ENCODE measurements around the gene POU6F2. TPM values are rescaled to one million over a fixed set of nuclear protein-coding genes. Genes with fewer than 3 reads are reported as not detected.

The POU6F2 gene
- total RNA-seq, 1 experiment from 2014 or later, result 3.9 TPM

DNA sequence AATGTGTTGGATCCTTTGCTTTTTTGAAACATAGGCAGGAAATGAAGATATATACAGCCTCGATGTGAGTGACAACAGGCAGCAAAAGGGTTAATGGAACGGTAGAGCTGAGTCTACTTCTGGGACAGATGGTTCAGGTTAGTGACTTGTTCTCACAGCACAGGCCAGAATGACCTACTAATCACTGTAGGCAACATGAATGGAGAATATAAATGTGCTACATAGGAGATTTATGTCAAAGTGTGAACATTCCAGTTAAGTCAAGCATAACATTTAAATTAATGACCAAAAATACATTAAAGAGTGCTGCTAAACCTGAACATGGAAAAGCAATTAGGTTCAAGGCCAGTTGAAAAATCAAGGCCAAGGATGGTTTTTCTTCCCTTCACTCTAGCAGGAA lies 235.2 kb downstream of the POU6F2 start:
- CTCF ChIA-PET, result no interaction called here
- no peak overlapping the region for H3K4me3 Mint-ChIP-seq (ENCODE audit: unreplicated experiment)
- no peaks in the 10 kb centered on the region for H3K36me3 Mint-ChIP-seq (ENCODE audit: insufficient read depth, unreplicated experiment)
- no peaks in the 10 kb centered on the region for H3K4me1 Mint-ChIP-seq (ENCODE audit: low read depth, unreplicated experiment)
- H3K4me1 ChIP-seq, result no peaks in the 10 kb centered on the region
- no peaks in the 10 kb centered on the region for H3K9me3 Mint-ChIP-seq (ENCODE audit: unreplicated experiment)
- no peaks in the 10 kb centered on the region for H3K36me3 ChIP-seq (ENCODE audit: control insufficient read depth, insufficient read depth, low read length)
- BruUV-seq (replicated peaks), result no TSS peak
- no peaks in the 10 kb centered on the region for H3K9me3 ChIP-seq
- peaks cover 15% of the 10 kb centered on the region for H3K27me3 Mint-ChIP-seq (ENCODE audit: insufficient read depth, unreplicated experiment)
- no peak overlapping the region for H3K4me3 ChIP-seq (ENCODE audit: low read depth, low read length)
- TF ChIP-seq, protein P1, sequence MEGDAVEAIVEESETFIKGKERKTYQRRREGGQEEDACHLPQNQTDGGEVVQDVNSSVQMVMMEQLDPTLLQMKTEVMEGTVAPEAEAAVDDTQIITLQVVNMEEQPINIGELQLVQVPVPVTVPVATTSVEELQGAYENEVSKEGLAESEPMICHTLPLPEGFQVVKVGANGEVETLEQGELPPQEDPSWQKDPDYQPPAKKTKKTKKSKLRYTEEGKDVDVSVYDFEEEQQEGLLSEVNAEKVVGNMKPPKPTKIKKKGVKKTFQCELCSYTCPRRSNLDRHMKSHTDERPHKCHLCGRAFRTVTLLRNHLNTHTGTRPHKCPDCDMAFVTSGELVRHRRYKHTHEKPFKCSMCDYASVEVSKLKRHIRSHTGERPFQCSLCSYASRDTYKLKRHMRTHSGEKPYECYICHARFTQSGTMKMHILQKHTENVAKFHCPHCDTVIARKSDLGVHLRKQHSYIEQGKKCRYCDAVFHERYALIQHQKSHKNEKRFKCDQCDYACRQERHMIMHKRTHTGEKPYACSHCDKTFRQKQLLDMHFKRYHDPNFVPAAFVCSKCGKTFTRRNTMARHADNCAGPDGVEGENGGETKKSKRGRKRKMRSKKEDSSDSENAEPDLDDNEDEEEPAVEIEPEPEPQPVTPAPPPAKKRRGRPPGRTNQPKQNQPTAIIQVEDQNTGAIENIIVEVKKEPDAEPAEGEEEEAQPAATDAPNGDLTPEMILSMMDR (IDR thresholded peaks at IDR 0.05; ENCODE audit: insufficient read depth in 1 of 2, low read depth in 1 of 2, low read length in 1 of 2, severe bottlenecking in 1 of 2, unreplicated experiment in 1 of 2), result no peak
- DNase-seq, result no peak
- intact Hi-C loops (cut with micrococcal nuclease; ENCODE audit: unreplicated experiment), result no loop called here
- POLR2A ChIA-PET, result no interaction called here
- H3K27ac Mint-ChIP-seq (ENCODE audit: unreplicated experiment), result no peak overlapping the region
- no peaks in the 10 kb centered on the region for H3K27me3 ChIP-seq (replicated peaks; ENCODE audit: control insufficient read depth, insufficient read depth, low read length)

DNA sequence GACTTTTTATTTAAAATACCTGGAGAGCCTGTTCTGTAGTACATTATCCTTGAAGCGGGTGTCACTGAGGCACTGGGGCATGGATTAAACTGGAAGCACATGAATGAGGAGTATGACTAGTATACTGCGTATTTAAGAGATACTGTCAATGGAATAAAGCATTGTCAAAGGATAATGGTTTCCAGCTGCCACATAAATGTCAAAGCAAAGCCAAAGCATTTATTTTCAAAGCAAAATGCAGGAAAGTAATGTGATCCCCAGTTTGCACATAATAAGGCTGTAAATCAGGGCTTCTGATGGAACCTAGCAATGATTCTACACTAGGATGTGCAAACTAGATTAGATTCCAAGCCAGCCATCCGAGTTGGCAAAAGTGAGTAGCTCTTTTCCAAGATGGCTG lies 240.1 kb downstream of the POU6F2 start:
- TF ChIP-seq, protein P1 (IDR thresholded peaks at IDR 0.05; ENCODE audit: insufficient read depth in 1 of 2, low read depth in 1 of 2, low read length in 1 of 2, severe bottlenecking in 1 of 2, unreplicated experiment in 1 of 2), result no peak
- Histone ChIP-seq H3K4me1 (no peaks in the 10 kb centered on the region), H3K27me3 (replicated peaks; ENCODE audit: control insufficient read depth, insufficient read depth, low read length) (no peaks in the 10 kb centered on the region), H3K9me3 (no peaks in the 10 kb centered on the region), H3K4me3 (ENCODE audit: low read depth, low read length) (no peak overlapping the region), H3K36me3 (ENCODE audit: control insufficient read depth, insufficient read depth, low read length) (no peaks in the 10 kb centered on the region)
- Mint-ChIP-seq H3K27me3 (ENCODE audit: insufficient read depth, unreplicated experiment) (peaks cover 19% of the 10 kb centered on the region), H3K27ac (ENCODE audit: unreplicated experiment) (no peak overlapping the region), H3K9me3 (ENCODE audit: unreplicated experiment) (no peaks in the 10 kb centered on the region), H3K36me3 (ENCODE audit: insufficient read depth, unreplicated experiment) (no peaks in the 10 kb centered on the region), H3K4me3 (ENCODE audit: unreplicated experiment) (no peak overlapping the region), H3K4me1 (ENCODE audit: low read depth, unreplicated experiment) (no peaks in the 10 kb centered on the region)
- ChIA-PET POLR2A (no interaction called here), CTCF (no interaction called here)
- intact Hi-C loops (cut with micrococcal nuclease; ENCODE audit: unreplicated experiment), result no loop called here
- no peak for DNase-seq
- BruUV-seq (replicated peaks), result no TSS peak

DNA sequence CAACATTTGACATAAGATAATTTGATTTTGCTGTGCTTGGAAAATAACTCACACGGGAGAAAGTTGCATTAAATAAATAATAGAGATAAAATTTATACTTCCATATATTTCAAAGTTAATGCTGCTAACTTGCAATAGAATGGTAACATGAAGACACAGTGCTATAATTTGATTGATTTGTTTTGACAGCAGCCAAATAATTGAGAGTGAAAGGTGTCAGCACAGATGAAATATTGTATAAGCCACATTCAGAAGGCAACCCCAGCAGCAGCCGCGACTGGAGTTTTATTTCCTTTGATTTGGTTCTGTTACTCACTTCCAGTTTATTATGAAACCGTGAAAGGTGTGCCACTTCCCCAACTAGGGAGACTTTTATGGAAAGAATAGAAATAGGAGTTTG lies 242.2 kb downstream of the POU6F2 start:
- Mint-ChIP-seq H3K9me3 (ENCODE audit: unreplicated experiment) (no peaks in the 10 kb centered on the region), H3K4me1 (ENCODE audit: low read depth, unreplicated experiment) (no peaks in the 10 kb centered on the region), H3K27ac (ENCODE audit: unreplicated experiment) (no peak overlapping the region), H3K4me3 (ENCODE audit: unreplicated experiment) (no peak overlapping the region), H3K27me3 (ENCODE audit: insufficient read depth, unreplicated experiment) (peaks cover 10% of the 10 kb centered on the region), H3K36me3 (ENCODE audit: insufficient read depth, unreplicated experiment) (no peaks in the 10 kb centered on the region)
- no peaks in the 10 kb centered on the region for H3K9me3 ChIP-seq
- no TSS peak for BruUV-seq (replicated peaks)
- ChIA-PET CTCF (no interaction called here), POLR2A (no interaction called here)
- no peak overlapping the region for H3K4me3 ChIP-seq (ENCODE audit: low read depth, low read length)
- H3K4me1 ChIP-seq, result no peaks in the 10 kb centered on the region
- no peak for DNase-seq
- no peaks in the 10 kb centered on the region for H3K36me3 ChIP-seq (ENCODE audit: control insufficient read depth, insufficient read depth, low read length)
- intact Hi-C loops (cut with micrococcal nuclease; ENCODE audit: unreplicated experiment), result no loop called here
- H3K27me3 ChIP-seq (replicated peaks; ENCODE audit: control insufficient read depth, insufficient read depth, low read length), result no peaks in the 10 kb centered on the region
- TF ChIP-seq, protein P1 (IDR thresholded peaks at IDR 0.05; ENCODE audit: insufficient read depth in 1 of 2, low read depth in 1 of 2, low read length in 1 of 2, severe bottlenecking in 1 of 2, unreplicated experiment in 1 of 2), result no peak

Data from Caco-2 (cell line).